Renal cortex interstitium (tissue), 11 donors: ENCODE data around the gene CCDC197. TPM values are rescaled to one million over a fixed set of nuclear protein-coding genes. Genes with fewer than 3 reads are reported as not detected.

ENCODE experiments used
- DNase-seq, 11 donors: peaks; one replicate each; pipeline ENCODE4 v3.0.0-alpha.2; 2013; ENCODE audit warnings: low read depth in 9 of 11, low spot score in 4 of 11; ENCODE audit errors: extremely low read depth in 1 of 11
- polyA plus RNA-seq, 3 donors: library from polyadenylated mRNA; unstranded; fragments of 120-200 nt; gene quantifications; one replicate each; pipeline ENCODE4 v1.2.1, GENCODE V29; 2013; ENCODE audit not compliant: insufficient read length in 3 of 3

Gene CCDC197
- polyA plus RNA-seq, 3 donors: not detected

DNA sequence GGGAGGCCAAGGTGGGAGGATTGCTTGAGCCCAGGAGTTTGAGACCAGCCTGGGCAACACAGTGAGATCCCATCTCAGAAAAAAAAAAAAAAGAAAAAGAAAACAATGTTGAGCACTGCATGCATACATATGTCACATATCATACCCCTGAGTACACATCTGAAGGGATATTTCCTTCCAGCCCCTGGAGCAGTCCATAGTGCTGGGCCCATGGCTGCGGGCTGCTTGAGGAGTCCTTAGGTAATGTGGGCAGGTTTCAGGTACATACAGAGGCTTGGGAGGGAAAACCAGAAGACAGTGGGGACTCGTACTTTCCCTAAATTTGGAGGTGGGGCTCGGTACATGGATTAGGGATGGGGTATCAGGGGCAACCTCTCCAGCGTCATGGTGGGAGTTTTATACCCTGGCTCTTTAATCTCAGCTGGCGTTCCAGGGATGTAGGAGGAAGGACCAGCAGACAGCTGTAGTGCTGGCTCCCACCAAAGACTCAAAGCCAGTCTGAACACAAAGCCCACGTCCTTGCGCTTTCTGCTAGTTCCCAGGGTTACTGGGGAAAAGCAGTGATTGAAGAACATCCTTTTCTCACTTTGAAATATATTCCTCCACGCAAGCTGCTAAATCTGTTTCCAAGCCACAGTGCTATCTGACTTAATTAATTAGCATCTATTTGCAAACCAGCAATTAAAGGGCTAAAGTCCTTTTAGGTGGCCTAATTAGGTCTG lies 34.2 kb downstream of the CCDC197 start:
- no peak for DNase-seq

- DNase-seq: no peak
Measured at GRCh38 chr14:94031883-94032279, 34.8 kb downstream of the CCDC197 start.

DNA sequence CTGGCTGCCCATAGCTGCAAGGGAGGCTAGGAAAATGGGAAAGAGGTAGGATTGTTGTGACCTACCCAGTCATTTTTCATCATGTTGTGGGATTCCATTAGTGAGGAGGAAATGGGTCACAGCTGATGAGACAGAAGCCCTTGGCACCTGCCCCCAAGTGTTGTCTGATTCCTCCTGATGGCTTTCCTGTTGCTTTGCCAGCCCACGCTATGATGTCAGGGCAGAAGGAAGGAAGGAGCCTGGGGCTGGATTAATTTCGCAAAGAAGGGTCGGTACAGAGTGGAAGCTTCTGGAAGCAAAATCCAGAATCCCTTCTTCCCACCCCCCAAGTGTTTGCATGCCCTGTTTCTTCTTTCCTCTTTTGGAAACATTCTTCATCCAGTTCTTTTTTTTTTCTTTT lies 37.8 kb downstream of the CCDC197 start:
- DNase-seq: no peak

GRCh38 chr14:94036313-94037167 lies 39.4 kb downstream of the CCDC197 start:
- peak in 4 of 11 donors; percentile 29 to 45 (median 30) for DNase-seq

DNA sequence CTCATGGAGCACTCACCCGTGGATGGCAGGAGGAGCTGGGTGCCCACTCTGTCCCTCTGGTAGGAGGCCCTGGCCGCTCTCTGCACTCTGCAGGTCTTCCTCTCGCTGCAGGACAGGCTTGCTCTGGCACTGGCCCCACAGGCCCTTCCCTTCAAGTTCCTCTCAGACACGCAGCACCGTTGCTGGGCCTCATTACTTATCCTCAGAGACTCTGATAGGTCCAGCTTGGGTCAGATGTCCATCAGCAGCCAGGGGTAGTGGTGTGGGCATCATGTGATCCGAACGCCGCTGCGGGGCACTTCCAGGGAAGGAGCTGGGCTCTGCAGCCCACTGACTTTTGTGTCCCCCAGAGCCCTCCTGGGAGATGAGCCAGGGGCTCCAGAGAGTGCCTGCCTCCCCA lies 40.9 kb downstream of the CCDC197 start:
- no peak for DNase-seq

- DNase-seq: no peak
Measured at GRCh38 chr14:94038510-94038909, 41.4 kb downstream of the CCDC197 start.

- no peak for DNase-seq
Measured at GRCh38 chr14:94038921-94039629, 42.0 kb downstream of the CCDC197 start.

DNA sequence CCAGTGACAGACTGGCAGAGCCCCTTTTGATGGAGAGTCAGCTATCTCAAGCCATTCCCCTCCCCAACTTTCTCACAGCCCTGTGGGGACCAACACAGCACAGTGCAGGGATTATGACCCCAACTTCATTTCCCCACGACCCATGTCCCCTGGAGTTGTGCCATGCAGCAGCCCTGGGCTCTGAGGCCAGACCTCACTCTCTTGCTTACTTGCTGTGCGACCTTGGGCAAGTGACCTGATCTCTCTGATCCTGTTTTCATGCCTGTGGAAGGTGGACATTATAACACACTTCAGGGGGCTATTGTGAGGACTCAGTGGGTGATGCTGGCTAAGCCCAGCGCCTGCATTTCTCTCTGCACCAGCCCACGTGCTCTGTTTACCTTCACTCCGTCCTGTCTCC lies 43.1 kb downstream of the CCDC197 start:
- DNase-seq: no peak

GRCh38 chr14:94040796-94041195 lies 43.7 kb downstream of the CCDC197 start:
- no peak for DNase-seq

DNA sequence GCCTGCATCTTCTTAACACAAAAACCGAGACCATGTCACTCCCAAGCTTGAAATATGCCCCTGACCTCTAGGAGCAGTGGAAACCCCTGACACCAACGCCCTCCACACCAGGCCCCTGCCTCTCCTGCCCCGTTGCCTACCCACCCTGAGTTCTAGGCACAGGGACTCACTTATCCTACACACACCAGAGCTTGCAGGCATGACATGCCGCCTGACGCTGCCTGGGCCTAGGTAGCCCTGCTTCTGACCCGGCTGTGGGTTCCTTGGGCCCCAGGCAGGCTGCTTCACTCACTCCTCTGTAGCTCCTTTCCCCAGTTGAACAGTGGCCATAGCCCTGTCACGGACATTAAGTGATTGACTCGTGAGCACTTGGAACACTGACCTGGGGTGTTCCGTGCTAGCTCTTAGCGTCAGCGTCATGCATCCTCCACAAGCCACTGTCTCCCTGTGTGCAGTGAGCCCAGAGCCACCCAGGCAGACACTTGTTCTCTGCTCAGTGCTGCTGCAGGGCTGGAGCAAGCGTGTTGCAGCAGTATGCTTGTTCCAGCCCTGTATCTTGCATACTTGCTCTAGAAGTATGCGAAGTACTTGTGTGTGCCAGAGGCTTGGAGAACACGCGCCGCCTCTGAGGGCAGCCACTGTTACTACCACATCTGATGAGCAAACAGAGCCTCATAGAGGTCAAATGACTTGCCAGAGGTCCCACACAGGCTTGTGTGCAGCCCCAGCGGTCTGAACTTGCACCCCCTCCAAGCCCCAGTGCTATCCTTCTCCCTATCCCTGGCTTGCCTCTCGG lies 44.6 kb downstream of the CCDC197 start:
- DNase-seq: no peak

DNA sequence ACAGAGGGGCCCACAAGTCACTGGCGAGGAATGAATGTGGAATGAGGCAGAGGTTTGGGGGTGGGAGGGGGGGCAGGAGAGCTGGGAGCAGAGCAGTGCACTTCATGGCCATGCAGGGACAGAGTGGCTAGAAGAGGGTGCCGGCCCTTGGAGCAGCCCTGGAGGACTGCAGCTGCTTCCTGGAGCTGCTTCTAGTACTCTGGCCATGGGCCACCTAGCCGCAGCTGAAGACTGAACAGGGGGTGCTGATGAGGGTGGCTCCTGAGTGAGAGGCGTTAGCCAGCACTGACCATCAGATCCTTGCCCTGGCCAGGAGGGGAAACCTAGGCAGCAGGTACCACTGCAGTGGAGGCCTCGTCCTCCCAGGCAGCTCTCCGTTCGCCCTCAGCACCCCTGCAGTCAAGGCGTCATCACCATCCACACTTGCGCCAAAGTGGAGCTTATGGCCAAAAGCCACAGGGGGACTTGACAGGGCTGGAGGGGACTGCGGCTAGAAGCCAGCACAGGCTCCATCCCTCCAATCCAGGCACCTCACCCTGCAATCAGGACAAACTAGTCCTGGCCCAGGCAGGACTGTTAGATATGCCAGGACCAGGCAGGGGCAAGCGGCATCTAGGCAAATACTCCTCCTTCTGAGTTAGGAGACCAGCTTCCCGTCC lies 45.5 kb downstream of the CCDC197 start:
- DNase-seq: no peak

- DNase-seq: no peak
Measured at GRCh38 chr14:94043111-94043755, 46.1 kb downstream of the CCDC197 start.

- no peak for DNase-seq
Measured at GRCh38 chr14:94043756-94044475, 46.8 kb downstream of the CCDC197 start.

DNA sequence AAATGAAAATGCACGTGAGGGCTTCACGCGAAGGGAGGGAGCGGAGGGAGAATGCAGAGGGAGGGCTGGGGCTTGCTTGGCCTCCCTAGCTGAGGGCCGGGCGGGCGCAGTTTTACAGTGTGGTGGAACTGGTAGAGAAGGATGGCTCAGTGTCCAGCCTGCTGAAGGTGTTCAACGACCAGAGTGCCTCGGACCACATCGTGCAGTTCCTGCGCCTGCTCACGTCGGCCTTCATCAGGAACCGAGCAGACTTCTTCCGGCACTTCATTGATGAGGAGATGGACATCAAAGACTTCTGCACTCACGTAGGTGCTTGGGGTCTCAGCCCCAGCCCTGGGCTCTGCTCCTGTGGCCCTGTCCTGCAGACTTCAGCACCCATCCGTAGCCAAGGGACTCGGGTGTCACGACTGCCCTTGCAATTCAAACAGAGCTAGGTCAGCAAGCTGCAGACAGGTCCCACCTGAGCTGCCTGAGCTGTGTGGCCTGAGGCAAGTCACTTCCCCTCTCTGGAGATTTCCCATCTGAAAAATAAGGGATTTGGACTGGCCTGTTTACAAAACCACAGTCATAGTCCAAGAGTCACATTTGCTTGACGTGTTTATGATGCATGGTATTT lies 47.5 kb downstream of the CCDC197 start:
- no peak for DNase-seq

DNA sequence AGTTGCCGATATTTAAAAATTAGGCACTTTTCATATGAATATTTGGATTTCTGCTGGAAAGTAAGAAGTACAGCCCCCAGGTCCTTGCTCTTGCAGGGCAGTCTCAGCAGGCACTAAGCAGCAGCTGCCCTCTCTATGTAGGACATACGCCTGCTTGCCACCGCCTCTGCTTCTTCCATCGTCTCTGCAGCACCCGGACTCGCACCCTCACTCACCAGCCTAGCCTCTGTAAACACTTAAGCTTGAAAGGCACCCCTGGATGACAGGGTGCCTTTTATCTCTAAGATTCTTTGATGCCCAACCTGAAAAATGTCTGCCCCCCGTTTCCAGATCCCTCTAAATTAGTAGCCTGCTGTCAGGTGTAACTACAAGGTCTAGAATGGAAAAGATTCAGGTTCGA lies 48.0 kb downstream of the CCDC197 start:
- no peak for DNase-seq

DNA sequence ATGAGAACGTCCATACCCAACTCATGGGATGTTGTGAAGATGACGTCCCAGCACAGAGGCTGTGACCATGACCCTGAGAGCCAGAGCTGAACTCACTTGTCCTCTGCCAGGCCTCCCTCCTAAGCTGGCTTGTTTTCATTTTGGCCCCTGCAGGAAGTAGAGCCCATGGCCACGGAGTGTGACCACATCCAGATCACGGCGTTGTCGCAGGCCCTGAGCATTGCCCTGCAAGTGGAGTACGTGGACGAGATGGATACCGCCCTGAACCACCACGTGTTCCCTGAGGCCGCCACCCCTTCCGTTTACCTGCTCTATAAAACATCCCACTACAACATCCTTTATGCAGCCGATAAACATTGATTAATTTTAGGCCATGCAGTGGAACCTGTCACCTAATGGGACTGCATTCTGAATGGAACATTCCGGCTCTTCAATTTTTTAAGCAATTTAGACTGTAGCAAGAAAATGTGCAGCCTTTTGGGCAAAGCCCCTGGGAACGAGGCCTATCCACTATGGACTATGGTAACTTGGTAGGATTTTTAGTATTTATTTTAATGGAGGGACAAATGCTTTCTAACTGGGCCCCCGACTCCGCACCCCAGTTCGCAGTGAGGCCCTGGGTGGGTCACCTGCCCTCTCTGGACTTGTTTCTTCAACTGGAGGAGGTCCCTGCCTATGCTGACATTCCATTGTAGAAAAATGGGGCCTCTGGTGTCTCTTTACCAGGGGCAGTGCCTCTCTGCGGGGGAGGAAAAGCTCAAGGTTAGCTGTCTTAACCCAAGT lies 48.7 kb downstream of the CCDC197 start:
- DNase-seq: no peak
